HFF-Myc (cell line): ENCODE results near the gene DOCK4.

Source experiments
- DNase-seq: peaks from one replicate; pipeline ENCODE4 v3.0.0-alpha.2; 2011; ENCODE audit warnings: low read depth; ENCODE audit errors: extremely low read depth
- H3K4me3 ChIP-seq: replicated peaks from 2 replicates; pipeline ENCODE4 v1.5.1; 2011; ENCODE audit warnings: low read depth, mild to moderate bottlenecking, control low read depth, low read length
- TF ChIP-seq, protein P1 (sequence below): IDR thresholded peaks from 2 replicates; pipeline ENCODE4 v1.5.1; 2012; ENCODE audit warnings: mild to moderate bottlenecking, low read depth, low read length, control low read depth; ENCODE audit errors: missing control alignments

DOCK4 gene

DNA sequence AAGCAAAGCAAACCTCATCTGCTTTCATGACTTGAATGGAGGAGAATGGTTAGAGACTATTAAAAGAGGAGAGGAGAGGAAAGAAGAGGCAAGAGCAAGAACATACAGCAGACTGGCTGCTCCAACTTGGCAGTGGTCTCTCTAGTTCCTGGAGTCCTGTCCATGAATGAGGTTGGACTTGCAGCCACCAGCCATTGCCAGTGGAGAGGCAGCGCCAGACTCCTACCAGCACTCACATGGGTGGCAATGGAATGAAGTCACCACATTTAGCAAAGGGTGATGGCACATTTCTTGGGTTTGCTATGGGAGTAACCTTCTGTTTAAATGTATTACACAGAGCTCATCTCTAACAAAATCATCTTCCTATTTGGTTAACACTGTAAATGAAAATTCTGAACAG lies 386.1 kb downstream of the DOCK4 start:
- no peak for DNase-seq
- TF ChIP-seq, protein P1, sequence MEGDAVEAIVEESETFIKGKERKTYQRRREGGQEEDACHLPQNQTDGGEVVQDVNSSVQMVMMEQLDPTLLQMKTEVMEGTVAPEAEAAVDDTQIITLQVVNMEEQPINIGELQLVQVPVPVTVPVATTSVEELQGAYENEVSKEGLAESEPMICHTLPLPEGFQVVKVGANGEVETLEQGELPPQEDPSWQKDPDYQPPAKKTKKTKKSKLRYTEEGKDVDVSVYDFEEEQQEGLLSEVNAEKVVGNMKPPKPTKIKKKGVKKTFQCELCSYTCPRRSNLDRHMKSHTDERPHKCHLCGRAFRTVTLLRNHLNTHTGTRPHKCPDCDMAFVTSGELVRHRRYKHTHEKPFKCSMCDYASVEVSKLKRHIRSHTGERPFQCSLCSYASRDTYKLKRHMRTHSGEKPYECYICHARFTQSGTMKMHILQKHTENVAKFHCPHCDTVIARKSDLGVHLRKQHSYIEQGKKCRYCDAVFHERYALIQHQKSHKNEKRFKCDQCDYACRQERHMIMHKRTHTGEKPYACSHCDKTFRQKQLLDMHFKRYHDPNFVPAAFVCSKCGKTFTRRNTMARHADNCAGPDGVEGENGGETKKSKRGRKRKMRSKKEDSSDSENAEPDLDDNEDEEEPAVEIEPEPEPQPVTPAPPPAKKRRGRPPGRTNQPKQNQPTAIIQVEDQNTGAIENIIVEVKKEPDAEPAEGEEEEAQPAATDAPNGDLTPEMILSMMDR = no peak
- H3K4me3 ChIP-seq = no peak overlapping the region

DNA sequence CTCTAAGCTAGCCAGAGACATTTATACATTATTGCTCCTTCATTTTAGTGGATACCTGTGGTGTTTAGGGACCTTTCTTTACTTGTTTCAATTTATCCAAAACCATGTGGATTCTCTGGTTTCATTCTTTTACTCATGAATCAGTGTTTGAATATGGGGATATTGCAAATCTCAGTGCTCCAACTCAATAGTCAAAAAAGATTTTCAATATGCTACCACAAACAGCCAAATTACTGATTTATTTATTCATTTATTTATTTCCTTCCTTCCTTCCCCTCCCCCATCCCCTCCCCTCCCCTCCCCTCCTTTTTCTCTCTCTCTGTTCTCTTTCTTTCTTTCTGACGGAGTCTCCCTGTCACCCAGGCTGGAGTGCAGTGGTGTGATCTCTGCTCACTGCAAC lies 390.8 kb downstream of the DOCK4 start:
- TF ChIP-seq, protein P1 = no peak
- H3K4me3 ChIP-seq = no peak overlapping the region
- DNase-seq = no peak

DNA sequence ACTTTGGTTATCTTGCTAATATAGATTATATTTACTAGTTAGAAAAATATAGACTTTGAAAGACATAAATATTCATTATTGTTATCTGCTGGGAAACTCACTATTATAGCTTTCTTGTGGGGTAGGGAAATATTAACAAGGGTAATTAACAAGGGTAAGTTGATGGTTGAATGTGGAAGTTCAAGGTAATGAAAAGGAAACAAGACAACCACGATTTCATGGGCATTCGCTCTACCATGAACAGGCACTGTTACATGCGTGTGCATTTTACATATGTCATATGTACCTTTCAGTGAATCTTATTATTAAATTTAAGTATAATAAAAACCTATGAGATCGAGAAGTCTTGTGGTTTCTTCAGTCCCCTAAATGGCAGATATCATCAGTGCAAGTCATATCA lies 392.9 kb downstream of the DOCK4 start:
- TF ChIP-seq, protein P1 = no peak
- no peak overlapping the region for H3K4me3 ChIP-seq

DNA sequence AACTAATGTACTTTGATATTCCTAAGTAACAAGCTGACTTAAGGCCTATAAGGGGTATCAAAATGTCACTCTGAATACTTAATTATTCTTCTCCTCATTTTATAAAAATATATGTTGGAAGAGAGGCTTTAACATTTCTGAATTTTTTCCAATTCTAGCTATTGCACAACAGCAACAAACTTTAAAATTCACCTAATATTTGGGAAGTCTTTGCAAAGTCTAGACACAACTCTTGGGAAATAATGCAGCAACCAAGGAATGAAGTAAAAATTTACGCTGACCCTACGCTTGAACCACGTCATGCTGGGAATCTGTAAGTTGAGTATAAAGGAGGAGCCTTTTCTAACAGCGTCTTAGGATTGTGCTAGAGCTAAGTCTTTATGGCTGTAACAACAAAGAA lies 400.0 kb downstream of the DOCK4 start:
- H3K4me3 ChIP-seq = no peak overlapping the region
- TF ChIP-seq, protein P1 = no peak
- no peak for DNase-seq

More for the DNA sequence above, 392.9 kb downstream of the DOCK4 start:
- DNase-seq = no peak

DNA sequence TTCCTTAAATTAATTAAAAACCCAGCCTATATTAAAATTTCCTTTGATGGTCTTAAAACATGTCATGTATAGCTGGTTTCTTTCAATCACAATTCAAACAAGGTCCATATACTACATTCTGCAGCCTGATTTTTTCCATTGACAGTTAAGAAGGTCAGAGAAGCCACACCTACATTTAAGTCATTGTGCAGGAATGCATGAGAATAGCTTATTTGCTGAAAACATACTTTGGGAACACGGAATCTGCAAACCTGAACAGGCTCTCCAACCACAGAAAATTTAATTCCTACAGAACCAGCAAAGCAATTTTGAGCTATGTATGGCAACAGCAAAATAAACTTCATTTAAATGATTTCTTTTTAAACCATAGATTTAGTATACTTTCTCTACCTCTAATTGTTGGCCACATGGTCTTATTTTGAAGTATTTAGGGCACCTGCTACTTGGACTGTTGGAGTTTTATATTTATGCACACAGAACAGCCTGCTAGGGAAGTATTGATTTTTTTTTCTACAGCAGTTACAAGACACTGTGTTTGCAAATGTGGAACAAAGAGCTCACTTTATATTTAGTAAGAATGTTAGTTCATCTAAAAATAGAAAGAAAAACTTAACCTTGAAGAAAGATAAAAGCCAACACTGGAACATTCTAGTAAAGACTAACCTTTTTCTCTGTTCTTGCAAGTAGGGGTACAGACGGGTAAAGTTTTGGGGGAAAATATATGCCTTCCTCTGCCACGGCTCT lies 403.0 kb downstream of the DOCK4 start:
- no peak overlapping the region for H3K4me3 ChIP-seq
- TF ChIP-seq, protein P1 = no peak
- no peak for DNase-seq

DNA sequence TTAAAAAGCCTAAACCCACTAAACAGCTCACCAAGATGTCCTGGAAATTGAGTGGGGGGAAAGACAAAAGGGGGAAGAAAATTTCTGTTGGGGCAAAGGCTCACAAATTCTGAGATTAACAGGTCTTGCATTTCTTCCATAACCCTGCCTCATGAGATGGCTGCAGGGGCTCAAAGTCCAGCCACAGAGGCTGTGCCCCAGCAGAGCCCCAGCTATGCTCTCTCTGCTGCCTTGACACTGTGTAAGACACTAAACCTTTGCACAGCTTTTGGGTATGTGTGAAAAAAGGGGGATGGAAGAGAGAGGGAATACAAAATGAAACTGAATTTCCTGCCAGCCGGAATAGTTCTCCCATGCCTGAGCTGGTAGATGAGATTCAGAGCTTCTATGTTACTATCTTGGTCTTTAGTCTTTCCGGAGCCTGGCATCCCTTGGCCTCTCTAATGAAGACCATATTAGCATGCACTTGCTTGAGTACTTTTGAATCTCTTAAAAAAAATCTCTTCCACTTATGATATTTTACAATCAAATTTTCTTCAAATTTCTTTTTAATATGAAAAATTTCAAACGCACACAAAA lies 403.9 kb downstream of the DOCK4 start:
- TF ChIP-seq, protein P1 = no peak
- no peak overlapping the region for H3K4me3 ChIP-seq
- no peak for DNase-seq

DNA sequence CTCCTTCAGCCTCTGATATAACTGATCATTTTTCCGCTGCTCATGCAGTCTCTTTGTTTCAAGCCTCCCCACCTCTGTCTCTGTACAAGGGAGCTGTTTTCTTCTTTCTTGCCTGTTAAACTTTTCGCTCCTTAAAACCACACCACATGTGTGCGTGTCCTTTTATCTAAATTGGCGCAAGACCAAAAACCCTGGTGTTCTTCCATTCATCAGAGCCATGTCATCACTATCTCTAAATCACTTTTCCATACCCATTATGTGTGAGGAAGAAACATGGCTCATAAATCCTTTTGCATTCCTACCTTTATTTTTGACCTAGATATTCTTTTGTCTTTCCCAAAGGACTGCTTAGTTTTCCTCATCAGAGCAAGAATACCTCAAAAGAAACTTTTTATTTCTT lies 404.9 kb downstream of the DOCK4 start:
- H3K4me3 ChIP-seq = no peak overlapping the region
- TF ChIP-seq, protein P1 = no peak
- no peak for DNase-seq
